OCI-LY7 (cell line): ENCODE measurements around the gene BCAR3. TPM values are rescaled to one million over a fixed set of nuclear protein-coding genes. Genes with fewer than 3 reads are reported as not detected.

Experiments
- BruUV-seq: library from RNA; stranded (reverse); fragments of 400-500 nt; replicated peaks from 2 replicates; lab custom pipeline; 2021; lab: Mats Ljungman, UMichigan
- CTCF ChIA-PET: fragments of 300-600 bp; sonication (Branson Sonifier 250); formaldehyde crosslinking; loops from one replicate; lab custom pipeline; 2022; ENCODE audit warnings: antibody characterized with exemption; ENCODE audit not compliant: unreplicated experiment; lab: Charles Lee
- POLR2A ChIA-PET: fragments of 300-600 bp; sonication (Branson Sonifier 250); formaldehyde crosslinking; loops from one replicate; lab custom pipeline; 2022; ENCODE audit warnings: antibody characterized with exemption; lab: Charles Lee
- DNase-seq: peaks from one replicate; pipeline ENCODE4 v3.0.0-alpha.2; 2015; ENCODE audit warnings: low spot score
- H2AFZ ChIP-seq: fragments of 200-600 bp; sonication (generic), shearing (Covaris generic); 2 replicates; pipeline ENCODE4 v1.6.1; 2014; ENCODE audit warnings: mild to moderate bottlenecking, antibody characterized with exemption, low read length, moderate library complexity
- H3K27ac ChIP-seq: fragments of 200-600 bp; sonication (generic); 2 replicates; pipeline ENCODE4 v1.5.1; 2014; ENCODE audit warnings: mixed run types, low read depth, mild to moderate bottlenecking, moderate library complexity, low read length, inconsistent platforms; ENCODE audit not compliant: poor library complexity, severe bottlenecking
- H3K36me3 ChIP-seq: fragments of 200-600 bp; sonication (generic); 2 replicates; pipeline ENCODE4 v1.6.1; 2014; ENCODE audit warnings: mild to moderate bottlenecking, antibody characterized with exemption, low read length, moderate library complexity, mixed read lengths; ENCODE audit not compliant: insufficient read depth
- H3K4me1 ChIP-seq: fragments of 200-600 bp; sonication (generic); 2 replicates; pipeline ENCODE4 v1.5.1; 2014; ENCODE audit warnings: mild to moderate bottlenecking, low read length; ENCODE audit not compliant: insufficient read depth, poor library complexity, severe bottlenecking
- H3K4me2 ChIP-seq: fragments of 200-600 bp; sonication (generic); 2 replicates; pipeline ENCODE4 v1.6.1; 2014; ENCODE audit warnings: mild to moderate bottlenecking, low read length
- H3K4me3 ChIP-seq: fragments of 200-600 bp; sonication (generic); 2 replicates; pipeline ENCODE4 v1.5.1; 2014; ENCODE audit warnings: mild to moderate bottlenecking, low read depth, low read length; ENCODE audit not compliant: poor library complexity, severe bottlenecking
- H3K79me2 ChIP-seq: fragments of 200-600 bp; sonication (generic); 2 replicates; pipeline ENCODE4 v1.6.1; 2016; ENCODE audit warnings: low read depth, mild to moderate bottlenecking, low read length, moderate library complexity, mixed read lengths; ENCODE audit not compliant: insufficient read depth
- H3K9me2 ChIP-seq: fragments of 200-600 bp; sonication (generic); 2 replicates; pipeline ENCODE4 v1.6.1; 2016; ENCODE audit warnings: mild to moderate bottlenecking, low read length, mixed read lengths; ENCODE audit not compliant: insufficient read depth
- H3K9me3 ChIP-seq: fragments of 200-600 bp; sonication (generic); 2 replicates; pipeline ENCODE4 v1.6.1; 2014; ENCODE audit warnings: mild to moderate bottlenecking, mixed run types, low read length, mixed read lengths
- H4K20me1 ChIP-seq: fragments of 200-600 bp; sonication (generic); 2 replicates; pipeline ENCODE4 v1.6.1; 2014; ENCODE audit warnings: mild to moderate bottlenecking, antibody characterized with exemption, low read length, moderate library complexity, mixed read lengths; ENCODE audit not compliant: insufficient read depth
- CTCF ChIP-seq: fragments of 200-600 bp; sonication (generic); conservative IDR thresholded peaks from 2 replicates; pipeline ENCODE4 v1.5.1; 2014; ENCODE audit warnings: mild to moderate bottlenecking, antibody characterized with exemption, low read length, moderate library complexity, mixed read lengths
- EZH2phosphoT487 ChIP-seq: fragments of 200-600 bp; sonication (generic); IDR thresholded peaks from 2 replicates; pipeline ENCODE4 v1.6.1; 2018; ENCODE audit warnings: low read depth, borderline replicate concordance, mild to moderate bottlenecking, mixed run types, antibody characterized with exemption, low read length, moderate library complexity, mixed read lengths
- intact Hi-C: fragments of 100-400 bp; cut with micrococcal nuclease; formaldehyde crosslinking; loops from one replicate; pipeline ENCODE4 v1.10.0; 2022; ENCODE audit not compliant: unreplicated experiment
- total RNA-seq, 2 experiments: library from RNA; depleted of rRNA in 1 of 2; stranded (reverse); fragments of >200 nt in 1 of 2; shearing (Covaris generic) in 1 of 2; gene quantifications; 2 replicates each; pipeline ENCODE4 v1.2.3, GENCODE V29; 2014 to 2022

Gene BCAR3
- total RNA-seq, 2 experiments from 2014 or later = 16.3 to 24.2 TPM

GRCh38 chr1:93546162-93546863 is 135.3 kb downstream of the BCAR3 start:
- no peaks in the 10 kb centered on the region for H4K20me1 ChIP-seq
- H3K4me1 ChIP-seq = no peaks in the 10 kb centered on the region
- H3K9me3 ChIP-seq = no peaks in the 10 kb centered on the region
- no peak overlapping the region for H2AFZ ChIP-seq
- CTCF ChIA-PET = no interaction called here
- intact Hi-C loops = no loop called here
- no peak for TF ChIP-seq EZH2phosphoT487
- TF ChIP-seq CTCF = no peak
- H3K4me2 ChIP-seq = no peak overlapping the region
- H3K27ac ChIP-seq = no peak overlapping the region
- no peaks in the 10 kb centered on the region for H3K9me2 ChIP-seq
- no peaks in the 10 kb centered on the region for H3K79me2 ChIP-seq
- POLR2A ChIA-PET = interaction anchor here (0.7 to 1.4 kb wide), 4 partner anchors 51 to 133 kb away, joined by 3 to 4 read pairs (median 4); no protein-coding TSS in a partner anchor
- no TSS peak for BruUV-seq
- no peak overlapping the region for H3K4me3 ChIP-seq
- no peak for DNase-seq
- H3K36me3 ChIP-seq = no peaks in the 10 kb centered on the region

- H3K27ac ChIP-seq = no peak overlapping the region
Measured at GRCh38 chr1:93542398-93542797, 139.2 kb downstream of the BCAR3 start.

More at GRCh38 chr1:93542398-93542797, 139.2 kb downstream of the BCAR3 start:
- H3K4me3 ChIP-seq = no peak overlapping the region
- no peak for TF ChIP-seq EZH2phosphoT487
- TF ChIP-seq CTCF = no peak
- no peak overlapping the region for H3K4me2 ChIP-seq
- no peak for DNase-seq
- no peaks in the 10 kb centered on the region for H3K9me3 ChIP-seq
- intact Hi-C loops = no loop called here
- POLR2A ChIA-PET = interaction anchor here (0.6 to 1.6 kb wide), 8 partner anchors 54 to 519 kb away, joined by 3 to 7 read pairs (median 4); no protein-coding TSS in a partner anchor
- BruUV-seq = no TSS peak
- H3K36me3 ChIP-seq = no peaks in the 10 kb centered on the region
- no peak overlapping the region for H2AFZ ChIP-seq
- H3K79me2 ChIP-seq = no peaks in the 10 kb centered on the region
- no peaks in the 10 kb centered on the region for H3K9me2 ChIP-seq
- CTCF ChIA-PET = no interaction called here
- no peaks in the 10 kb centered on the region for H3K4me1 ChIP-seq
- H4K20me1 ChIP-seq = no peaks in the 10 kb centered on the region
